Measurements from ENCODE around the gene MICOS13. TPM values are rescaled to one million over a fixed set of nuclear protein-coding genes. Genes with fewer than 3 reads are reported as not detected.

Gene MICOS13
- total RNA-seq, 2 experiments from 2014 or later, result 50.9 to 52.1 TPM

GRCh38 chr19:5684694-5685430, 4.5 kb upstream of the MICOS13 start:
- Mint-ChIP-seq H3K27me3 (no peaks in the 10 kb centered on the region), H3K27ac (no peak overlapping the region), H3K36me3 (ENCODE audit: low read depth) (no peaks in the 10 kb centered on the region), H3K4me3 (no peak overlapping the region), H3K9me3 (ENCODE audit: low read depth) (no peaks in the 10 kb centered on the region), H3K4me1 (peaks cover 26% of the 10 kb centered on the region)
- POLR2A ChIA-PET, result no interaction called here
- ATAC-seq (no peak), DNase-seq (no peak)
- CTCF ChIA-PET, result no interaction called here
- intact Hi-C loops (cut with DNase I, micrococcal nuclease), result loop anchor here in 1 of 2 experiments (5.0 to 10.0 kb wide), 6 partner anchors 292 to 1700 kb away; partner anchors contain the start of genes EEF2, HDGFL2, MPND and RANBP3

GRCh38 chr19:5683177-5683886, 3.0 kb upstream of the MICOS13 start:
- intact Hi-C loops (cut with DNase I, micrococcal nuclease), result loop anchor here in 1 of 2 experiments (5.0 to 10.0 kb wide), 4 partner anchors 294 to 1699 kb away; partner anchors contain the start of genes EEF2, HDGFL2, MPND and RANBP3
- POLR2A ChIA-PET, result no interaction called here
- CTCF ChIA-PET, result interaction anchor here (0.8 kb wide), 1 partner anchor 17 kb away, joined by 4 read pairs; no protein-coding TSS in a partner anchor
- Mint-ChIP-seq H3K4me3 (no peak overlapping the region), H3K4me1 (peaks cover 24% of the 10 kb centered on the region), H3K36me3 (ENCODE audit: low read depth) (peaks cover 3% of the 10 kb centered on the region), H3K27me3 (no peaks in the 10 kb centered on the region), H3K9me3 (ENCODE audit: low read depth) (no peaks in the 10 kb centered on the region), H3K27ac (no peak overlapping the region)
- no peak for DNase-seq
- ATAC-seq, result no peak

- peaks cover 3% of the 10 kb centered on the region for H3K36me3 Mint-ChIP-seq (ENCODE audit: low read depth)
- no peaks in the 10 kb centered on the region for H3K27me3 Mint-ChIP-seq
- CTCF ChIA-PET, result interaction anchor here (1.0 kb wide), 1 partner anchor 38 kb away, joined by 4 read pairs; the partner anchor contains the start of genes CATSPERD and LONP1
- intact Hi-C loops (cut with DNase I, micrococcal nuclease), result loop anchor here in 1 of 2 experiments (5.0 to 10.0 kb wide), 4 partner anchors 295 to 1697 kb away; partner anchors contain the start of genes EEF2, HDGFL2, MPND and RANBP3
- H3K4me1 Mint-ChIP-seq, result peaks cover 20% of the 10 kb centered on the region
- H3K27ac Mint-ChIP-seq, result no peak overlapping the region
- H3K4me3 Mint-ChIP-seq, result peak overlapping the region; percentile 58
- ATAC-seq (no peak), DNase-seq (no peak)
- H3K9me3 Mint-ChIP-seq (ENCODE audit: low read depth), result no peaks in the 10 kb centered on the region
- POLR2A ChIA-PET, result no interaction called here
Measured at GRCh38 chr19:5682107-5682482, 1.8 kb upstream of the MICOS13 start.

- DNase-seq, result no peak
- POLR2A ChIA-PET, result no interaction called here
- intact Hi-C loops (cut with DNase I, micrococcal nuclease), result loop anchor here (2.0 to 10.0 kb wide), 7 partner anchors 39 to 1697 kb away; partner anchors contain the start of genes CATSPERD (in 1 of the 2), DUS3L (in 1 of the 2), EEF2 (in 1 of the 2) and HDGFL2 (in 1 of the 2)
- Mint-ChIP-seq H3K27ac (peak overlapping the region; percentile 33), H3K36me3 (ENCODE audit: low read depth) (peaks cover 3% of the 10 kb centered on the region), H3K4me3 (peak overlapping the region; percentile 58), H3K27me3 (no peaks in the 10 kb centered on the region), H3K4me1 (peaks cover 20% of the 10 kb centered on the region), H3K9me3 (ENCODE audit: low read depth) (no peaks in the 10 kb centered on the region)
- CTCF ChIA-PET, result interaction anchor here (1.0 kb wide), 1 partner anchor 39 kb away, joined by 4 read pairs; the partner anchor contains the start of genes CATSPERD and LONP1
- no peak for ATAC-seq
Measured at GRCh38 chr19:5681391-5682106, 1.2 kb upstream of the MICOS13 start.

GRCh38 chr19:5680084-5680436, 256 bp downstream of the MICOS13 start:
- Mint-ChIP-seq H3K9me3 (ENCODE audit: low read depth) (no peaks in the 10 kb centered on the region), H3K27ac (peak overlapping the region; percentile 92), H3K27me3 (no peaks in the 10 kb centered on the region), H3K4me3 (peak overlapping the region; percentile 99), H3K4me1 (peaks cover 20% of the 10 kb centered on the region), H3K36me3 (ENCODE audit: low read depth) (peaks cover 3% of the 10 kb centered on the region)
- ChIA-PET CTCF (no interaction called here), POLR2A (interaction anchor here (0.9 kb wide), 1 partner anchor 9 kb away, joined by 6 read pairs; no protein-coding TSS in a partner anchor)
- DNase-seq (no peak), ATAC-seq (peak; percentile 1)
- intact Hi-C loops (cut with DNase I, micrococcal nuclease), result loop anchor here (1.0 to 10.0 kb wide), 21 partner anchors 10 to 1695 kb away; partner anchors contain the start of genes CATSPERD (in 2 of the 2), LONP1 (in 2 of the 2), RPL36 (in 2 of the 2) and VMAC (in 2 of the 2)

- DNase-seq (no peak), ATAC-seq (no peak)
- peaks cover 20% of the 10 kb centered on the region for H3K4me1 Mint-ChIP-seq
- intact Hi-C loops (cut with DNase I, micrococcal nuclease), result loop anchor here (1.0 to 10.0 kb wide), 21 partner anchors 11 to 1695 kb away; partner anchors contain the start of genes CATSPERD (in 2 of the 2), LONP1 (in 2 of the 2), RPL36 (in 2 of the 2) and VMAC (in 2 of the 2)
- peak overlapping the region; percentile 92 for H3K27ac Mint-ChIP-seq
- no peaks in the 10 kb centered on the region for H3K9me3 Mint-ChIP-seq (ENCODE audit: low read depth)
- H3K27me3 Mint-ChIP-seq, result no peaks in the 10 kb centered on the region
- H3K36me3 Mint-ChIP-seq (ENCODE audit: low read depth), result peaks cover 3% of the 10 kb centered on the region
- peak overlapping the region; percentile 99 for H3K4me3 Mint-ChIP-seq
- CTCF ChIA-PET, result no interaction called here
- POLR2A ChIA-PET, result interaction anchor here (0.9 kb wide), 1 partner anchor 10 kb away, joined by 6 read pairs; no protein-coding TSS in a partner anchor
Measured at GRCh38 chr19:5679289-5680083, 830 bp downstream of the MICOS13 start.

- Mint-ChIP-seq H3K4me3 (no peak overlapping the region), H3K36me3 (ENCODE audit: low read depth) (peaks cover 8% of the 10 kb centered on the region), H3K4me1 (peaks cover 20% of the 10 kb centered on the region), H3K9me3 (ENCODE audit: low read depth) (no peaks in the 10 kb centered on the region), H3K27me3 (no peaks in the 10 kb centered on the region), H3K27ac (no peak overlapping the region)
- POLR2A ChIA-PET, result no interaction called here
- ATAC-seq (no peak), DNase-seq (no peak)
- intact Hi-C loops (cut with DNase I, micrococcal nuclease), result no loop called here
- CTCF ChIA-PET, result interaction anchor here (0.9 kb wide), 1 partner anchor 42 kb away, joined by 9 read pairs; the partner anchor contains the start of genes CATSPERD and LONP1
Measured at GRCh38 chr19:5678071-5678718, 2.1 kb downstream of the MICOS13 start.

GRCh38 chr19:5677580-5677979, 2.7 kb downstream of the MICOS13 start:
- Mint-ChIP-seq H3K27me3 (no peaks in the 10 kb centered on the region), H3K27ac (no peak overlapping the region), H3K9me3 (ENCODE audit: low read depth) (no peaks in the 10 kb centered on the region), H3K4me3 (no peak overlapping the region), H3K4me1 (peaks cover 20% of the 10 kb centered on the region), H3K36me3 (ENCODE audit: low read depth) (peaks cover 11% of the 10 kb centered on the region)
- POLR2A ChIA-PET, result interaction anchor here (0.6 to 0.7 kb wide), 2 partner anchors 10 to 85 kb away, joined by 3 read pairs; no protein-coding TSS in a partner anchor
- intact Hi-C loops (cut with DNase I, micrococcal nuclease), result no loop called here
- CTCF ChIA-PET, result interaction anchor here (0.6 kb wide), 1 partner anchor 48 kb away, joined by 3 read pairs; no protein-coding TSS in a partner anchor
- no peak for ATAC-seq
- DNase-seq, result no peak

- no peak overlapping the region for H3K27ac Mint-ChIP-seq
- no peak for ATAC-seq
- POLR2A ChIA-PET, result interaction anchor here (0.6 to 0.7 kb wide), 2 partner anchors 10 to 84 kb away, joined by 3 read pairs; no protein-coding TSS in a partner anchor
Measured at GRCh38 chr19:5677136-5677535, 3.2 kb downstream of the MICOS13 start.

GRCh38 chr19:5676772-5677105, 3.6 kb downstream of the MICOS13 start:
- peaks cover 13% of the 10 kb centered on the region for H3K4me1 Mint-ChIP-seq
- ATAC-seq (no peak), DNase-seq (no peak)
- POLR2A ChIA-PET, result interaction anchor here (0.7 to 1.1 kb wide), 2 partner anchors 11 to 54 kb away, joined by 3 read pairs; partner anchors contain the start of genes SAFB and SAFB2
- CTCF ChIA-PET, result interaction anchor here (1.6 kb wide), 1 partner anchor 10 kb away, joined by 4 read pairs; no protein-coding TSS in a partner anchor
- no peaks in the 10 kb centered on the region for H3K27me3 Mint-ChIP-seq
- no peaks in the 10 kb centered on the region for H3K9me3 Mint-ChIP-seq (ENCODE audit: low read depth)
- intact Hi-C loops (cut with DNase I, micrococcal nuclease), result no loop called here
- no peak overlapping the region for H3K27ac Mint-ChIP-seq
- H3K4me3 Mint-ChIP-seq, result no peak overlapping the region
- H3K36me3 Mint-ChIP-seq (ENCODE audit: low read depth), result peaks cover 12% of the 10 kb centered on the region

More at GRCh38 chr19:5677136-5677535, 3.2 kb downstream of the MICOS13 start:
- Mint-ChIP-seq H3K4me3 (no peak overlapping the region), H3K4me1 (peaks cover 17% of the 10 kb centered on the region), H3K36me3 (ENCODE audit: low read depth) (peaks cover 11% of the 10 kb centered on the region), H3K9me3 (ENCODE audit: low read depth) (no peaks in the 10 kb centered on the region), H3K27me3 (no peaks in the 10 kb centered on the region)
- no peak for DNase-seq
- CTCF ChIA-PET, result interaction anchor here (0.6 kb wide), 1 partner anchor 47 kb away, joined by 3 read pairs; no protein-coding TSS in a partner anchor
- intact Hi-C loops (cut with DNase I, micrococcal nuclease), result no loop called here

All from activated CD4-positive, alpha-beta T cell treated with anti-CD3 and anti-CD28 coated beads for 36 hours (primary cell).